Fibroblast of skin of scalp (primary cell): Measurements from ENCODE around the gene RALY.

ENCODE experiments used
- DNase-seq: peaks from one replicate; pipeline ENCODE4 v3.0.0-alpha.2; 2013

The RALY gene

GRCh38 chr20:33986560-33987216 lies 7.0 kb upstream of the RALY start:
- DNase-seq: no peak

DNA sequence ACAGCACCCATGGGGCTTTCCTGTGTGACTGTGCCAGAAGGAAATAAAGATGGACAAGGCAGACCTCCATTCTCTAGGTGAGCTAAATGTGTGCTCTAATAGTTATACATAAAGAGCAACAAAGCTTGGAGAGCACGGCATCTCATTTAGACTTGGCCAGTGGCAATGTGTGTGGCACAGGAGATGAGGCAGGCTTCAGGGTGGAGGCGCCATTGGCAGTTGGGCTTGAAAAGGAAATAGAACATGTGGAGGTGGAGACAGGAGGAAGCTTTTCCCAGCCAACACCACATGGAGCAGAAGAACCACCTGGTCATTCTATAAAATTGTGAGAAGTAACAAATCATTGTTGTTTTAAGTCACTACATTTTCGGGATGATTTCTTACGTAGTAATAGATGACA lies 3.6 kb upstream of the RALY start:
- no peak for DNase-seq

DNA sequence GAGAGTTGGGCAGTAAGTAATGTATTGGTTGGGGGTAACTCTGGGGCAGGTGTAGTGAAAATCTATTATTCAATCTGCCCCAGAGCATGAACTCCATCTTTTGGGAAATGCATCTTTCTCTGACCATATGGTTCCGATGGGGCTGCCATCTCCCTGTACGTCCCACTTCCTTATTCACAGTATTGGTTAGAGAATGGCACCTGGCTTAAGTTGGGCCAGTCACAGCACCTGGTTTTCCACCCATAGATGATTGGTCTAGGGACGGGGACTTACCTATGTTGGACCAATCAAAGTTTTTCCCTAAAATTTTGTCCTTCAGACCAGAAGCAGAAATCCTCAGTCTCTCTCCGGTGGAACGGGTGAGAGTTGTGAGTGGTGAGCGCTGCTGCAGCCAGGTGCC lies 2.2 kb upstream of the RALY start:
- no peak for DNase-seq

DNA sequence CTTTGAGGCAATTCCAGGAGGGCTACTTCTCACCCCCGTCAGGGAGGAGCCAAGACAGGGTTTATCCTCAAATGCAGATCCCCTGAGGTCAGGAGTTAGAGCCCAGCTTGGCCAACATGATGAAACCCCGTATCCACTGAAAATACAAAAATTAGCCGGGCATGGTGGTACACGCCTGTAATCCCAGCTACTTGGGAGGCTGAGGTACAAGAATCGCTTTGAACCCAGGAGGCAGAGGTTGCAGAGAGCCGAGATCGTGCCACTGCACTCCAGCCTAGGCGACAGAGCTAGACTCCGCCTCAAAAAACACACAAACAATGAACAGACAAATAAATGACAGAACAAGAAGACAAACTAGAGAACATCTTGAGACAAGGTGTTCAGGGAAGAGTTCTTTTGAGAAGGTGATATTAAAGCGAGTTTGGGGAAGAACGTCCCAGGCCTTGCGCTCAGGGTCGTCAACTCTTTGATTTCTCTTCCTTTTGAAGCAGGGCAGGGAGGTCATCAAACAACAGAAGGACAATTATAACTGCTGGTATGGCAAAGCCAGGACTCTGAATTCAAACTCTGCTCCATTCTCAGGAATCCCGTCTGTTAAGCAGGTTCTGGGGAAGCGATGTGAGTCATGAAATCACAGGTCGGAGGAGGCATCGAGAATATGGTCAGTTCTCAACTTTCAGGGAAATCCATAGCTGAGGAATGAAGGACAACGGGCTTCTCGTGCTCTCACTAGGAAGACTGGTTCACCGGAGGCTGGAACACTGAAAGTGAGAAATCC lies 1.4 kb upstream of the RALY start:
- no peak for DNase-seq

DNA sequence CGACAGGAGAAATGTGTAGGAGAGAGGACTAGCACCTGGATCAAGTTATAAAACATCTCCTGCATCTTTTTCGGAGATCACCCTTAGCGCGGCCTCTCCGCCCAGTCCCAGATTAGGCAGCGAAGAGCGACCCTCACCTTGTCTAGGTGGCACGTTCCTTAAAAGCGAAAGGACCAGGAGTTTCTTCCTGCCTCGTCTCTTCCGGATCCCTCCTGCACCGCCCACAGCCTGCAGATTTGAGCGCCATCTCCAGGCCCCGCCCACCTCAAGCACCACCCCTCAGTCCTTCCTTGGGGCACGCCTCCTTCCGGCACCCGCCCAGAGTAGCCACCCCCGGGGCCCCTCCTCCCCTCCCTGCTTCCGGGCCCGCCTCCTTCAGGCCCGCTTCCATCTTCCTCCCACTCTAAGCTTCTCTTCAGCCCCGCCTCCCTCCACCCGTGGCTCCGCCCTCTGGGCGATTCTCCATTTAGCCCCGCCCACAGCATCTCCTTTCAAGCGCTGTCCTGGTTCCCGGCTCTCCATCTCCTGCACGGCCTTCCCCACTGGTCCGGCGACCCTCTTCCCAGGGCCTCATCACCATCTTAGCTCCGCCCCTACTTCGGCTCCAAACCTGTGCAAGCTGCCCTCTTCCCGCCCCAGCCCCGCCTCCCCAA lies 662 bp upstream of the RALY start:
- no peak for DNase-seq

GRCh38 chr20:33994222-33994913 lies 657 bp downstream of the RALY start:
- peak; percentile 86 for DNase-seq

DNA sequence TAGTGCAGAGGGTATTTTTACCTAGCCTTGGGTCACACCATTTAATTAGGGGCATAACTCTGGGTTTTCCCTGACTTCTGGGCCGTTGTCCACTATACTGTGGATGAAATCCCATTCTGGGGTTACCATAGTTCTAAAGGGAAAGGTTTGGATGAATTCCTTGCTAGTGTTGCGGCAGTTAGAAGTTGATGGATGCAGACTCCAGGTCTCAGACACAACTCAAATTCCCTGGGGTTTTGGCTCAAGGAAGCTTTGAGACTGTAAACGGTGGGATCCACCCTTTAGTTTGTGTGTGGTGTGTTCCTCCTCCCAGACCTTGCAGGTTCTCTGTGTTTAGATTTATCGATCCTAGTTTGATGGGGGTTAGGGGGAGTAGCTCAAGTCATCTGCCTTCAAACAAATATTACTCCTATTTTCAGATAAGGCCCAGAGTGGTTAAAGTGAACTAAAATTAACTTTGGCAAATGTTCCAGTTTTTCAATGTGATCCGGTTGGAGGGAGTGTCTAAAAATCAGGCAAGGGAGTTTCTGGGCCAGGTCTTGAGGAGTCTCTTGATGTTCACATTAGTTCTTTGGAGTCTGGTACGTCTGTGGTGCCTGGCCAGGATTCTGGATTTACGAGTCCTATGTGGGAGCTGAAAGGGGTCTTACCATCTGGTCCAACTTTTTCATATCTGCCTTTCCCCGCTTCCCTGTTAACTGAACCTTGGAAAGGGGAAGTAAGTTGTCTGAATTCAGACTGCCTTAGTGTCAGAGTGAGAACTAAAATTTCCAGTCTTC lies 1.5 kb downstream of the RALY start:
- peak; percentile 9 for DNase-seq

GRCh38 chr20:33999025-33999649 lies 5.4 kb downstream of the RALY start:
- peak; percentile 26 for DNase-seq

- no peak for DNase-seq
Measured at GRCh38 chr20:34001378-34001777, 7.7 kb downstream of the RALY start.

DNA sequence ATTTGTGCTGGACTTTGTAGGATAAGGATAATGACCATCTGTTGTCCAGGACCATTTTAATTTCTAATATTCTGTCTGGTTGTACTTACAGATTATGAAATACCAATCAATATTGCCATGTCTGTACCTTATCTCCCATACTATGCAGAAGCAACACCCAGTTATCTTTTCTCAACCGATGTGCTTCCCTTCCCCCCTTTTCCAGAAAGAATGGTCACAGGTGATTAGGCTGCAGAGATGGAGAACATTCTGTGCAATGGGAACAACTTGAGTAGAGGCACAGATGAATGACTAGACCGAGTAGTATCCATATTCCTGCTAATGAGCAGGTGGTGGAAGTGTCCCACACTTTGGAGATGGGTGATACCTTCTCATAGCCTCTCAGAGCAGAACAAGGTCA lies 10.5 kb downstream of the RALY start:
- DNase-seq: no peak

- no peak for DNase-seq
Measured at GRCh38 chr20:34004790-34005457, 11.2 kb downstream of the RALY start.

- no peak for DNase-seq
Measured at GRCh38 chr20:34006619-34007018, 12.9 kb downstream of the RALY start.

DNA sequence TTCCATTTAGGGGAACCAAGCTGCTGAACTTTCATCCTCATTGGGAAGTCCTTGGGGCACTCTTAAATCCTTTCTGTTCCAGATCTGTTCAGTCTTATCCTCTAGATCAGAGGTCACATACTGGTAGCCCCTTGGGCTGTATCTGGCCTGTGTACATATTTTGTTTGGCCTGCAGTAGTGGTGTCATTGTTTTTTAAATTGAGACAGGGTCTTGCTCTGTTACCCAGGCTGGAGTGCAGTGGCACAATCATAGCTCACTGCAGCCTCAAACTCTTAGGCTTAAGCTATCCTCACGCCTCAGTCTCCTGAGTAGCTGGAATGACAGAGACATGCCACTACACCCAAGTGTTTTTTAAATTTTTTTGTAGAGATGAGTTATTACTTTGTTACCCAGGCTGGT lies 14.8 kb downstream of the RALY start:
- DNase-seq: no peak

DNA sequence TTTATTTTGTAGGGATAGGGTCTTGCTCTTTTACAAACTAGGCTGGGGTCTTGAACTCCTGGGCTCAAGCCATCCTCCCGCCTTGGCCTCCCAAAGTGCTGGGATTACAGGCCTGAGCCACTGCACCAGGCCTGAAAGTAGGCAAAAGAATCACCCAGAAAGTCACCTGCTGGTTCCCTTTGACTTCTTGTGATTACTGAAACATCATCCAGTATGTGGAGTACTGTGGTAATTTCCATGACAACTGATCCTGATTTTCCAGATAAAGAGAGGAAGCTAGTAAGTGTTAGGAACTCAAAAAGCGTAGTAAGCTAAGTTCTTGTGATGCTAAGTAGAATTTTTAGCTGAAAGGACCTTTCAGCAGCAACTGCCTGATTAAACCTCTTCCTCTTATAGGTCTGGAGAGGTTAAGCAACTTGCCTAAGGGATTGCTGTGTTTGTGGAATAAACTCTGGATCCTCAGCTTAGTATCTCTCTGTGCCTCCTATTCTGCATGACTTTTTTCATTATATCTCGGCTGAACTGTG lies 16.8 kb downstream of the RALY start:
- no peak for DNase-seq

DNA sequence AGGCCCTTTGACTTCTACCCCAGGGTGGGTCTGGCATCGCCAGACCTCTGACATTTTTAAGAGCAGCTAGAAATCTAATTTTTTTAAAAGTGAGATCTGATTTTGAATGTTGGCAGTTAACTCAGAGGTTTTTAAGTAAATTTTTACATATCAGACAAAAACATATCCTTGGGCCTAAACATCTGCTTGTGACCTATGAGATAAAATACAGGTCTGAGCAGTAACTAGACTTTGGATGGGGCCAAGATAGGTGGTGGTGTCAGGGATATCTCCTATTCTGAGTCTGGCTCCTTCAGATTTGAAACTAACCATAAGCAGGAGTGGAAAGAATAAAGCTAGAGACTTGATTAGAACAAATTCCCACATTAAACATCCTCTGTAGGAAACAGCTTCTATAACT lies 17.6 kb downstream of the RALY start:
- DNase-seq: no peak

DNA sequence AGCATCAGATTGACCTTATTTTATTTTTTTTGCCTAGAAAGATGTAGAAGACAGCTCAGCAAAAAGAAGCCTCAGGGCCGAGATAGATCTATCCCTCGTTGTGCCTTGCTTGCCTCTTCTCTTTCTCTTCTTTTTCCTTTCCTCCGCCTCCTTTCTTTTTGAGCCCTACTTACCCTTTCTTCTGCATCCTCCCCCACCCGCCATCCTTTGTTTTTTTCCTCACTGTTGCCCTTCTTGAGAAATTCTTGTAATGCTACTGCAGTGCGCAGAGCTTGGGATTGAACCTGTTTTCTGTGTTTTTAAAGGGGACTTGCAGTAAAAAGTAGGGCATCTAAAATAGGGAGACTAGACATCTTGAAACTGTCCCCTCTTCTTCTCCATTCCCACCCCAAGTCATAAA lies 18.6 kb downstream of the RALY start:
- no peak for DNase-seq

DNA sequence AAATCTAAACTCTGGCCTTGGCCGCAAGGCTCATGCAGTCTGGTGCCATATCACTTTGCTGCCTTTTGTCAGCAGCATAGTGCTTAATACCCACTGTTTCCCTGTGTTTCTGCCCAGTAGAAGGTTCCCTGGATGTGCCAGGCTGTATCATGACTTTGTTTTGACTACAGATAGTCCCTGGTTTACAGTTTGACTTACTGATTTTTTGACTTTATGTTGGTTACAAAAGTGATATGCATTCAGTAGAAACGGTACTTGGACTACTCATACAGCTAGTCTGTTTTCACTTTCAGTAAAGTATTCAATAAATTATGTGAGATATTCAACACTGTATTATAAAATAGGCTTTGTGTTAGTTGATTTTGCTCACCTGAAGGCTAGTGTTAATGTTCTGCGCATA lies 19.0 kb downstream of the RALY start:
- DNase-seq: no peak

DNA sequence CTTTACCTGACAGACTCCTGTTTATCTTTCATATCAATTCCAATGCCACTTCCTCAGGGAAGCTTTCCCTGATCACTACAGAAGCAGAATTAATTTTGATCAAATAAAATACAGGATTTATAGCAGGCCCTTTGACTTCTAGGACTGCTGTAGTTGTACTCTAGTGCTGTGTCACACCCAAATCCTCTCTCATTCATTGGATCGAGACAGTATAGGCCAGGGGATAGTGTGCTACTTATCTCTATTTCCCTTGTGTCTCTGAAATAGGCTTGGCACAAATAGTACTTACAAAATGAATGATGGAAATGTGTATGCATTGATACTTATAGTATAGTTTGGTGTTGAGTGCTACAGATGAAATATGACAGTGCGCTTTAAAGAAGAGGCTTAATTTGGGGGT lies 19.8 kb downstream of the RALY start:
- DNase-seq: no peak

- no peak for DNase-seq
Measured at GRCh38 chr20:34014878-34015277, 21.2 kb downstream of the RALY start.

GRCh38 chr20:34015401-34016335 lies 22.0 kb downstream of the RALY start:
- DNase-seq: no peak
